ENCODE data around the gene SMAD3.

Gene SMAD3

GRCh38 chr15:67171471-67171870, 106.1 kb downstream of the SMAD3 start:
- H3K36me3 ChIP-seq (ENCODE audit: insufficient read depth, low read length), result peaks cover 89% of the 10 kb centered on the region
- H3K9me3 ChIP-seq (ENCODE audit: low read length), result no peaks in the 10 kb centered on the region
- no peak overlapping the region for H2AFZ ChIP-seq (ENCODE audit: low read depth, low read length)
- H3K4me1 ChIP-seq (ENCODE audit: insufficient read depth, low read length), result peaks cover 4% of the 10 kb centered on the region
- no peak overlapping the region for H3K4me3 ChIP-seq (ENCODE audit: low read length)
- no peaks in the 10 kb centered on the region for H3K27me3 ChIP-seq (ENCODE audit: insufficient read depth, low read length)

- no peak overlapping the region for H2AFZ ChIP-seq (ENCODE audit: low read depth, low read length)
- H3K4me3 ChIP-seq (ENCODE audit: low read length), result no peak overlapping the region
- no peaks in the 10 kb centered on the region for H3K27me3 ChIP-seq (ENCODE audit: insufficient read depth, low read length)
- no peaks in the 10 kb centered on the region for H3K9me3 ChIP-seq (ENCODE audit: low read length)
- H3K4me1 ChIP-seq (ENCODE audit: insufficient read depth, low read length), result no peaks in the 10 kb centered on the region
- H3K36me3 ChIP-seq (ENCODE audit: insufficient read depth, low read length), result peaks cover 83% of the 10 kb centered on the region
Observed at GRCh38 chr15:67172172-67172571, 106.8 kb downstream of the SMAD3 start.

- H3K36me3 ChIP-seq (ENCODE audit: insufficient read depth, low read length), result peaks cover 75% of the 10 kb centered on the region
- no peaks in the 10 kb centered on the region for H3K27me3 ChIP-seq (ENCODE audit: insufficient read depth, low read length)
- no peaks in the 10 kb centered on the region for H3K4me1 ChIP-seq (ENCODE audit: insufficient read depth, low read length)
- H3K9me3 ChIP-seq (ENCODE audit: low read length), result no peaks in the 10 kb centered on the region
- H3K4me3 ChIP-seq (ENCODE audit: low read length), result no peak overlapping the region
- H2AFZ ChIP-seq (ENCODE audit: low read depth, low read length), result no peak overlapping the region
Observed at GRCh38 chr15:67173005-67173404, 107.6 kb downstream of the SMAD3 start.

GRCh38 chr15:67173786-67174185, 108.4 kb downstream of the SMAD3 start:
- Histone ChIP-seq H3K36me3 (ENCODE audit: insufficient read depth, low read length) (peaks cover 67% of the 10 kb centered on the region), H3K9me3 (ENCODE audit: low read length) (no peaks in the 10 kb centered on the region), H3K4me1 (ENCODE audit: insufficient read depth, low read length) (no peaks in the 10 kb centered on the region), H2AFZ (ENCODE audit: low read depth, low read length) (no peak overlapping the region), H3K27me3 (ENCODE audit: insufficient read depth, low read length) (no peaks in the 10 kb centered on the region), H3K4me3 (ENCODE audit: low read length) (no peak overlapping the region)

GRCh38 chr15:67174446-67174845, 109.0 kb downstream of the SMAD3 start:
- Histone ChIP-seq H3K9me3 (ENCODE audit: low read length) (no peaks in the 10 kb centered on the region), H3K4me1 (ENCODE audit: insufficient read depth, low read length) (no peaks in the 10 kb centered on the region), H3K36me3 (ENCODE audit: insufficient read depth, low read length) (peaks cover 61% of the 10 kb centered on the region), H3K27me3 (ENCODE audit: insufficient read depth, low read length) (no peaks in the 10 kb centered on the region), H2AFZ (ENCODE audit: low read depth, low read length) (no peak overlapping the region), H3K4me3 (ENCODE audit: low read length) (no peak overlapping the region)

- Histone ChIP-seq H3K4me3 (ENCODE audit: low read length) (no peak overlapping the region), H3K9me3 (ENCODE audit: low read length) (no peaks in the 10 kb centered on the region), H2AFZ (ENCODE audit: low read depth, low read length) (no peak overlapping the region), H3K27me3 (ENCODE audit: insufficient read depth, low read length) (no peaks in the 10 kb centered on the region), H3K36me3 (ENCODE audit: insufficient read depth, low read length) (peaks cover 59% of the 10 kb centered on the region), H3K4me1 (ENCODE audit: insufficient read depth, low read length) (no peaks in the 10 kb centered on the region)
Observed at GRCh38 chr15:67174864-67175573, 109.6 kb downstream of the SMAD3 start.

- Histone ChIP-seq H3K4me3 (ENCODE audit: low read length) (no peak overlapping the region), H3K4me1 (ENCODE audit: insufficient read depth, low read length) (no peaks in the 10 kb centered on the region), H2AFZ (ENCODE audit: low read depth, low read length) (no peak overlapping the region), H3K9me3 (ENCODE audit: low read length) (no peaks in the 10 kb centered on the region), H3K27me3 (ENCODE audit: insufficient read depth, low read length) (no peaks in the 10 kb centered on the region), H3K36me3 (ENCODE audit: insufficient read depth, low read length) (peaks cover 56% of the 10 kb centered on the region)
Observed at GRCh38 chr15:67175643-67176071, 110.3 kb downstream of the SMAD3 start.

- Histone ChIP-seq H3K36me3 (ENCODE audit: insufficient read depth, low read length) (peaks cover 55% of the 10 kb centered on the region), H3K4me3 (ENCODE audit: low read length) (no peak overlapping the region), H3K9me3 (ENCODE audit: low read length) (no peaks in the 10 kb centered on the region), H3K27me3 (ENCODE audit: insufficient read depth, low read length) (no peaks in the 10 kb centered on the region), H3K4me1 (ENCODE audit: insufficient read depth, low read length) (no peaks in the 10 kb centered on the region), H2AFZ (ENCODE audit: low read depth, low read length) (no peak overlapping the region)
Observed at GRCh38 chr15:67176195-67176971, 111.0 kb downstream of the SMAD3 start.

- H3K36me3 ChIP-seq (ENCODE audit: insufficient read depth, low read length), result peaks cover 49% of the 10 kb centered on the region
- H2AFZ ChIP-seq (ENCODE audit: low read depth, low read length), result no peak overlapping the region
- H3K9me3 ChIP-seq (ENCODE audit: low read length), result no peaks in the 10 kb centered on the region
- no peaks in the 10 kb centered on the region for H3K27me3 ChIP-seq (ENCODE audit: insufficient read depth, low read length)
- no peaks in the 10 kb centered on the region for H3K4me1 ChIP-seq (ENCODE audit: insufficient read depth, low read length)
- H3K4me3 ChIP-seq (ENCODE audit: low read length), result no peak overlapping the region
Observed at GRCh38 chr15:67177752-67178151, 112.3 kb downstream of the SMAD3 start.

- no peaks in the 10 kb centered on the region for H3K9me3 ChIP-seq (ENCODE audit: low read length)
- H3K36me3 ChIP-seq (ENCODE audit: insufficient read depth, low read length), result peaks cover 43% of the 10 kb centered on the region
- H3K4me3 ChIP-seq (ENCODE audit: low read length), result no peak overlapping the region
- H3K4me1 ChIP-seq (ENCODE audit: insufficient read depth, low read length), result no peaks in the 10 kb centered on the region
- no peaks in the 10 kb centered on the region for H3K27me3 ChIP-seq (ENCODE audit: insufficient read depth, low read length)
- no peak overlapping the region for H2AFZ ChIP-seq (ENCODE audit: low read depth, low read length)
Observed at GRCh38 chr15:67178569-67179210, 113.3 kb downstream of the SMAD3 start.

- no peak overlapping the region for H2AFZ ChIP-seq (ENCODE audit: low read depth, low read length)
- H3K27me3 ChIP-seq (ENCODE audit: insufficient read depth, low read length), result no peaks in the 10 kb centered on the region
- H3K4me3 ChIP-seq (ENCODE audit: low read length), result no peak overlapping the region
- H3K9me3 ChIP-seq (ENCODE audit: low read length), result no peaks in the 10 kb centered on the region
- no peaks in the 10 kb centered on the region for H3K4me1 ChIP-seq (ENCODE audit: insufficient read depth, low read length)
- peaks cover 42% of the 10 kb centered on the region for H3K36me3 ChIP-seq (ENCODE audit: insufficient read depth, low read length)
Observed at GRCh38 chr15:67179411-67179995, 114.1 kb downstream of the SMAD3 start.

- no peaks in the 10 kb centered on the region for H3K4me1 ChIP-seq (ENCODE audit: insufficient read depth, low read length)
- H3K36me3 ChIP-seq (ENCODE audit: insufficient read depth, low read length), result peaks cover 44% of the 10 kb centered on the region
Observed at GRCh38 chr15:67180035-67180434, 114.6 kb downstream of the SMAD3 start.

More at GRCh38 chr15:67180035-67180434, 114.6 kb downstream of the SMAD3 start:
- Histone ChIP-seq H3K9me3 (ENCODE audit: low read length) (no peaks in the 10 kb centered on the region), H2AFZ (ENCODE audit: low read depth, low read length) (no peak overlapping the region), H3K27me3 (ENCODE audit: insufficient read depth, low read length) (no peaks in the 10 kb centered on the region), H3K4me3 (ENCODE audit: low read length) (no peak overlapping the region)

All from neuron (in vitro differentiated cells).